GM12892 (cell line): Measurements from ENCODE around the gene TOM1. TPM values are rescaled to one million over a fixed set of nuclear protein-coding genes. Genes with fewer than 3 reads are reported as not detected.
A peak's percentile ranks its signal among the peaks of the same experiment; 100 is the strongest.

Experiments
- DNase-seq: peaks from one replicate; pipeline ENCODE4 v3.0.0; 2011; ENCODE audit not compliant: insufficient read length
- FAIRE-seq: peaks from 2 replicates; lab custom pipeline; 2011; peaks lifted over from hg19 to GRCh38; lab: Jason Lieb, UNC
- POLR2A ChIP-seq: IDR thresholded peaks from 2 replicates; pipeline ENCODE4 v1.6.1; 2011; ENCODE audit warnings: low read depth, low read length, control low read depth
- POLR2AphosphoS5 ChIP-seq: IDR thresholded peaks from 2 replicates; pipeline ENCODE4 v1.6.1; 2011; ENCODE audit warnings: low read depth, low read length, control low read depth
- TAF1 ChIP-seq: IDR thresholded peaks from 2 replicates; pipeline ENCODE4 v1.6.1; 2011; ENCODE audit warnings: low read depth, mild to moderate bottlenecking, control low read depth, low read length, borderline replicate concordance
- polyA plus RNA-seq: library from polyadenylated mRNA; unstranded; fragments of >200 nt; gene quantifications from one replicate; pipeline ENCODE4 v1.2.1, GENCODE V29; 2012; ENCODE audit warnings: missing spikeins, inconsistent platforms; ENCODE audit not compliant: missing spikeins

TOM1 gene
- polyA plus RNA-seq, result 11.3 TPM

GRCh38 chr22:35299673-35300499, at the start of gene TOM1:
TOM1 (plus strand) TSS chr22:35299894; CDS start chr22:35299929, 35 bp downstream.
- TF ChIP-seq TAF1, result no peak
- peak; percentile 59 for TF ChIP-seq POLR2AphosphoS5
- peak; percentile 60; the same call in 1 of the 2 replicates for TF ChIP-seq POLR2A
- DNase-seq (peak; percentile 89), FAIRE-seq (peak; percentile 99)

GRCh38 chr22:35250156-35250555, 49.5 kb upstream of the TOM1 start:
- DNase-seq (no peak), FAIRE-seq (no peak)
- TF ChIP-seq POLR2A (no peak), POLR2AphosphoS5 (no peak), TAF1 (no peak)

- FAIRE-seq, result no peak
- no peak for DNase-seq
- TF ChIP-seq TAF1 (no peak), POLR2A (no peak), POLR2AphosphoS5 (no peak)
Observed at GRCh38 chr22:35253946-35254345, 45.7 kb upstream of the TOM1 start.

- no peak for DNase-seq
- no peak for FAIRE-seq
- TF ChIP-seq POLR2AphosphoS5 (no peak), POLR2A (no peak), TAF1 (no peak)
Observed at GRCh38 chr22:35257002-35257320, 42.7 kb upstream of the TOM1 start.

GRCh38 chr22:35257321-35258190, 42.1 kb upstream of the TOM1 start, which contains the start of gene HMGXB4:
HMGXB4 (plus strand) TSS chr22:35257493; CDS start chr22:35262391, 4,898 bp downstream.
- FAIRE-seq, result peak; percentile 91

GRCh38 chr22:35258191-35258988, 41.3 kb upstream of the TOM1 start:
- DNase-seq (no peak), FAIRE-seq (no peak)
- TF ChIP-seq TAF1 (no peak), POLR2A (no peak), POLR2AphosphoS5 (no peak)

More at GRCh38 chr22:35257321-35258190, 42.1 kb upstream of the TOM1 start, which contains the start of gene HMGXB4:
- TF ChIP-seq POLR2AphosphoS5 (peak; percentile 52; the same call in 1 of the 2 replicates), POLR2A (peak; percentile 76; the same call in 1 of the 2 replicates), TAF1 (peak; percentile 80)
- peak; percentile 79 for DNase-seq

- DNase-seq (no peak), FAIRE-seq (no peak)
- TF ChIP-seq POLR2A, result no peak
- TF ChIP-seq POLR2AphosphoS5, result no peak
- no peak for TF ChIP-seq TAF1
Observed at GRCh38 chr22:35264986-35265385, 34.7 kb upstream of the TOM1 start.

- FAIRE-seq (no peak), DNase-seq (no peak)
- TF ChIP-seq TAF1 (no peak), POLR2AphosphoS5 (no peak), POLR2A (no peak)
Observed at GRCh38 chr22:35266277-35266676, 33.4 kb upstream of the TOM1 start.

- no peak for FAIRE-seq
- no peak for TF ChIP-seq TAF1
- TF ChIP-seq POLR2A, result no peak
- TF ChIP-seq POLR2AphosphoS5, result no peak
- DNase-seq, result no peak
Observed at GRCh38 chr22:35269630-35270029, 30.1 kb upstream of the TOM1 start.

- no peak for DNase-seq
- no peak for TF ChIP-seq POLR2AphosphoS5
- no peak for FAIRE-seq
Observed at GRCh38 chr22:35274154-35274871, 25.4 kb upstream of the TOM1 start.
